Activated gamma-delta T cell treated with Interleukin-2 at 50 U/mL for 16 hours (primary cell): ENCODE measurements around the gene SCT.
"Not testable (repeated sequence)": the region's sequence is repeated elsewhere in the genome, so short reads cannot be mapped to it uniquely, and the experiment has no call there.

ENCODE experiments used
- DNase-seq: peaks from one replicate; pipeline ENCODE4 v3.0.0-alpha.2; 2020

Gene SCT

GRCh38 chr11:626475-627307 is at the start of gene SCT:
Gene SCT (minus strand): TSS chr11:627181. CDS start chr11:627143, 38 bp downstream.
- no peak for DNase-seq

GRCh38 chr11:674406-674805 is 47.4 kb upstream of the SCT start:
- DNase-seq: no peak

GRCh38 chr11:673866-674265 is 46.9 kb upstream of the SCT start:
- no peak for DNase-seq

- DNase-seq: no peak
Observed at GRCh38 chr11:665704-666281, 38.8 kb upstream of the SCT start.

- DNase-seq: no peak
Observed at GRCh38 chr11:665062-665703, 38.2 kb upstream of the SCT start.

GRCh38 chr11:662689-663274 is 35.8 kb upstream of the SCT start:
- no peak for DNase-seq

- no peak for DNase-seq
Observed at GRCh38 chr11:660681-661444, 33.9 kb upstream of the SCT start.

GRCh38 chr11:660281-660680 is 33.3 kb upstream of the SCT start:
- no peak for DNase-seq

- no peak for DNase-seq
Observed at GRCh38 chr11:659532-660085, 32.6 kb upstream of the SCT start.

GRCh38 chr11:657691-658126 is 30.7 kb upstream of the SCT start:
- no peak for DNase-seq

- no peak for DNase-seq
Observed at GRCh38 chr11:656866-657265, 29.9 kb upstream of the SCT start.

GRCh38 chr11:656426-656825 is 29.4 kb upstream of the SCT start:
- no peak for DNase-seq

GRCh38 chr11:655036-655726 is 28.2 kb upstream of the SCT start:
- DNase-seq: no peak

- DNase-seq: not testable (repeated sequence)
Observed at GRCh38 chr11:654444-654843, 27.5 kb upstream of the SCT start.

- DNase-seq: no peak
Observed at GRCh38 chr11:653837-654236, 26.9 kb upstream of the SCT start.

GRCh38 chr11:653136-653535 is 26.2 kb upstream of the SCT start:
- not testable (repeated sequence) for DNase-seq

- DNase-seq: no peak
Observed at GRCh38 chr11:650482-650881, 23.5 kb upstream of the SCT start.

GRCh38 chr11:647672-648158 is 20.7 kb upstream of the SCT start:
- DNase-seq: not testable (repeated sequence)

GRCh38 chr11:646214-646613 is 19.2 kb upstream of the SCT start:
- no peak for DNase-seq

GRCh38 chr11:645536-645935 is 18.6 kb upstream of the SCT start:
- no peak for DNase-seq

GRCh38 chr11:643849-644738 is 17.1 kb upstream of the SCT start:
- no peak for DNase-seq
